Neural progenitor cell (in vitro differentiated cells): ENCODE measurements around the gene POLR2C. TPM values are rescaled to one million over a fixed set of nuclear protein-coding genes. Genes with fewer than 3 reads are reported as not detected.

Experiments used
- DNase-seq: peaks from one replicate; pipeline ENCODE4 v3.0.0-alpha.2; 2016; ENCODE audit warnings: low spot score
- H2AFZ ChIP-seq: fragments of 200-600 bp; sonication (generic); replicated peaks from 2 replicates; pipeline ENCODE4 v1.6.1; 2016; ENCODE audit warnings: antibody characterized with exemption
- H3F3A ChIP-seq: fragments of 200-600 bp; sonication (generic); 2 replicates; pipeline ENCODE4 v1.6.1; 2016; ENCODE audit warnings: antibody characterized with exemption, low read depth
- H3K27ac ChIP-seq: fragments of 200-600 bp; sonication (generic); 2 replicates; pipeline ENCODE4 v1.5.1; 2016; ENCODE audit warnings: mild to moderate bottlenecking
- H3K27me3 ChIP-seq: fragments of 200-600 bp; sonication (generic); 2 replicates; pipeline ENCODE4 v1.6.1; 2016; ENCODE audit warnings: mild to moderate bottlenecking, moderate library complexity
- H3K36me3 ChIP-seq: fragments of 200-600 bp; sonication (generic); 2 replicates; pipeline ENCODE4 v1.5.1; 2016
- H3K4me1 ChIP-seq: fragments of 200-600 bp; sonication (generic); 2 replicates; pipeline ENCODE4 v1.6.1; 2016; ENCODE audit warnings: mixed run types
- H3K4me2 ChIP-seq: fragments of 200-600 bp; sonication (generic); 2 replicates; pipeline ENCODE4 v1.6.1; 2016
- H3K4me3 ChIP-seq: fragments of 200-600 bp; sonication (generic); 2 replicates; pipeline ENCODE4 v1.5.1; 2016
- H3K79me2 ChIP-seq: fragments of 200-600 bp; sonication (generic); 2 replicates; pipeline ENCODE4 v1.6.1; 2016; ENCODE audit warnings: low read depth
- H3K9ac ChIP-seq: fragments of 200-600 bp; sonication (generic); 2 replicates; pipeline ENCODE4 v1.6.1; 2016
- H3K9me3 ChIP-seq: fragments of 200-600 bp; sonication (generic); 2 replicates; pipeline ENCODE4 v1.5.1; 2016; ENCODE audit warnings: low read depth
- H4K20me1 ChIP-seq: fragments of 200-600 bp; sonication (generic); 2 replicates; pipeline ENCODE4 v1.6.1; 2016; ENCODE audit warnings: low read depth
- H3K27ac Mint-ChIP-seq: 3 replicates; pipeline ENCODE4 v1.8.0; 2021; ENCODE audit warnings: mixed read lengths
- H3K27me3 Mint-ChIP-seq: 2 replicates; pipeline ENCODE4 v1.8.0; 2022; ENCODE audit warnings: low read depth, mild to moderate bottlenecking, inconsistent platforms, moderate library complexity, mixed read lengths; ENCODE audit not compliant: insufficient read depth
- H3K36me3 Mint-ChIP-seq: 3 replicates; pipeline ENCODE4 v1.8.0; 2021; ENCODE audit warnings: mixed read lengths
- H3K4me1 Mint-ChIP-seq: 3 replicates; pipeline ENCODE4 v1.8.0; 2021; ENCODE audit warnings: mixed read lengths
- H3K4me3 Mint-ChIP-seq: 3 replicates; pipeline ENCODE4 v1.8.0; 2021; ENCODE audit warnings: mild to moderate bottlenecking, moderate library complexity, mixed read lengths
- H3K9me3 Mint-ChIP-seq: 3 replicates; pipeline ENCODE4 v1.8.0; 2020; ENCODE audit warnings: mixed read lengths
- EZH2 ChIP-seq: fragments of 200-600 bp; sonication (generic); IDR thresholded peaks from 2 replicates; pipeline ENCODE4 v1.6.1; 2017; ENCODE audit warnings: antibody characterized with exemption, mild to moderate bottlenecking, moderate library complexity
- EZH2phosphoT487 ChIP-seq: fragments of 200-600 bp; sonication (generic); IDR thresholded peaks from 2 replicates; pipeline ENCODE4 v1.6.1; 2017; ENCODE audit warnings: antibody characterized with exemption
- total RNA-seq: library from RNA; depleted of rRNA; stranded (reverse); fragments of >200 nt; gene quantifications from 2 replicates; pipeline ENCODE4 v1.2.3, GENCODE V29; 2015; ENCODE audit warnings: low replicate concordance
- TF ChIP-seq, protein P1 (sequence below): fragments of 200-600 bp; sonication (generic); IDR thresholded peaks from 2 replicates; pipeline ENCODE4 v1.5.1; 2017; ENCODE audit warnings: antibody characterized with exemption, mild to moderate bottlenecking

POLR2C gene
- total RNA-seq, 1 donor from 2014 or later, result 58.4 TPM

- H3K4me1 Mint-ChIP-seq, result peaks cover 9% of the 10 kb centered on the region
- Histone ChIP-seq H3K27ac (no peak overlapping the region), H3F3A (peaks cover 10% of the 10 kb centered on the region), H2AFZ (no peak overlapping the region), H3K4me2 (no peak overlapping the region), H3K36me3 (no peaks in the 10 kb centered on the region), H3K9ac (no peak overlapping the region), H3K27me3 (no peaks in the 10 kb centered on the region), H3K9me3 (no peaks in the 10 kb centered on the region), H3K4me3 (no peak overlapping the region), H3K4me1 (peaks cover 11% of the 10 kb centered on the region), H4K20me1 (peaks cover 6% of the 10 kb centered on the region), H3K79me2 (no peaks in the 10 kb centered on the region)
- no peaks in the 10 kb centered on the region for H3K9me3 Mint-ChIP-seq
- no peak for DNase-seq
- H3K36me3 Mint-ChIP-seq, result peaks cover 17% of the 10 kb centered on the region
- H3K4me3 Mint-ChIP-seq, result no peak overlapping the region
- TF ChIP-seq EZH2phosphoT487 (no peak), EZH2 (no peak)
- TF ChIP-seq, protein P1, sequence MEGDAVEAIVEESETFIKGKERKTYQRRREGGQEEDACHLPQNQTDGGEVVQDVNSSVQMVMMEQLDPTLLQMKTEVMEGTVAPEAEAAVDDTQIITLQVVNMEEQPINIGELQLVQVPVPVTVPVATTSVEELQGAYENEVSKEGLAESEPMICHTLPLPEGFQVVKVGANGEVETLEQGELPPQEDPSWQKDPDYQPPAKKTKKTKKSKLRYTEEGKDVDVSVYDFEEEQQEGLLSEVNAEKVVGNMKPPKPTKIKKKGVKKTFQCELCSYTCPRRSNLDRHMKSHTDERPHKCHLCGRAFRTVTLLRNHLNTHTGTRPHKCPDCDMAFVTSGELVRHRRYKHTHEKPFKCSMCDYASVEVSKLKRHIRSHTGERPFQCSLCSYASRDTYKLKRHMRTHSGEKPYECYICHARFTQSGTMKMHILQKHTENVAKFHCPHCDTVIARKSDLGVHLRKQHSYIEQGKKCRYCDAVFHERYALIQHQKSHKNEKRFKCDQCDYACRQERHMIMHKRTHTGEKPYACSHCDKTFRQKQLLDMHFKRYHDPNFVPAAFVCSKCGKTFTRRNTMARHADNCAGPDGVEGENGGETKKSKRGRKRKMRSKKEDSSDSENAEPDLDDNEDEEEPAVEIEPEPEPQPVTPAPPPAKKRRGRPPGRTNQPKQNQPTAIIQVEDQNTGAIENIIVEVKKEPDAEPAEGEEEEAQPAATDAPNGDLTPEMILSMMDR, result no peak
- no peaks in the 10 kb centered on the region for H3K27me3 Mint-ChIP-seq
- H3K27ac Mint-ChIP-seq, result no peak overlapping the region
Observed at GRCh38 chr16:57424583-57424982, 37.9 kb upstream of the POLR2C start.

GRCh38 chr16:57426356-57426755, 36.1 kb upstream of the POLR2C start:
- Mint-ChIP-seq H3K4me3 (no peak overlapping the region), H3K4me1 (peaks cover 7% of the 10 kb centered on the region), H3K27ac (no peak overlapping the region), H3K36me3 (peaks cover 27% of the 10 kb centered on the region), H3K27me3 (no peaks in the 10 kb centered on the region), H3K9me3 (no peaks in the 10 kb centered on the region)
- no peak overlapping the region for H3K27ac ChIP-seq
- H2AFZ ChIP-seq, result no peak overlapping the region
- no peak overlapping the region for H3K9ac ChIP-seq
- TF ChIP-seq EZH2phosphoT487 (no peak), EZH2 (no peak)
- TF ChIP-seq, protein P1, result no peak
- no peaks in the 10 kb centered on the region for H3K79me2 ChIP-seq
- peaks cover 6% of the 10 kb centered on the region for H4K20me1 ChIP-seq
- peaks cover 5% of the 10 kb centered on the region for H3K36me3 ChIP-seq
- H3K4me3 ChIP-seq, result no peak overlapping the region
- no peaks in the 10 kb centered on the region for H3K27me3 ChIP-seq
- H3K4me1 ChIP-seq, result peaks cover 11% of the 10 kb centered on the region
- DNase-seq, result no peak
- H3K9me3 ChIP-seq, result no peaks in the 10 kb centered on the region
- H3F3A ChIP-seq, result peaks cover 10% of the 10 kb centered on the region
- no peak overlapping the region for H3K4me2 ChIP-seq

DNA sequence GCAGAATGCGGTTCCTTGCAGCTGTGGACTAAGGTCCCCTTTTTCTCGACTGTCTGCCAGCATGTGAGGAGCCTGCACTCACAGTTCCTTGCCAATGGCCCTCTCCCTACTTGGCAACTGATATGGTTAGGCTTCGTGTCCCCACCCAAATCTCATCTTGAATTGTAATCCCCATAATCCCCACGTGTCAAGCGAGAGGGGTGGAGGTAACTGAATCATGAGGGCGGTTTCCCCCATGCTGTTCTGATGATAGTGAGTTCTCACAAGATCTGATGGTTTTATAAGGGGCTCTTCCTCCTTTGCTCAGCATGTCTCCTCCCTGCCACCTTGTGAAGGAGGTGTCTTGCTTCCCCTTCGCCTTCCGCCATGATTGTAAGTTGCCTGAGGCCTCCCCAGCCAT, 35.2 kb upstream of the POLR2C start:
- Histone ChIP-seq H3K79me2 (no peaks in the 10 kb centered on the region), H3K4me2 (no peak overlapping the region), H4K20me1 (peaks cover 6% of the 10 kb centered on the region), H3K4me1 (peaks cover 11% of the 10 kb centered on the region), H3F3A (peaks cover 10% of the 10 kb centered on the region), H2AFZ (no peak overlapping the region), H3K9me3 (no peaks in the 10 kb centered on the region), H3K27ac (peak overlapping the region; percentile 46), H3K4me3 (no peak overlapping the region), H3K36me3 (peaks cover 5% of the 10 kb centered on the region), H3K9ac (no peak overlapping the region), H3K27me3 (no peaks in the 10 kb centered on the region)
- no peak for TF ChIP-seq EZH2
- no peak for TF ChIP-seq EZH2phosphoT487
- TF ChIP-seq, protein P1, result no peak
- Mint-ChIP-seq H3K9me3 (no peaks in the 10 kb centered on the region), H3K4me1 (peaks cover 5% of the 10 kb centered on the region), H3K4me3 (no peak overlapping the region), H3K27me3 (no peaks in the 10 kb centered on the region), H3K36me3 (peaks cover 27% of the 10 kb centered on the region), H3K27ac (no peak overlapping the region)
- DNase-seq, result no peak
